Endometrial microvascular endothelial cells (primary cell): ENCODE results near the gene USP11. TPM values are rescaled to one million over a fixed set of nuclear protein-coding genes. Genes with fewer than 3 reads are reported as not detected.
"Not testable (repeated sequence)": the region's sequence is repeated elsewhere in the genome, so short reads cannot be mapped to it uniquely, and the experiment has no call there.

Experiments
- in situ Hi-C: cut with HindIII; loops from 2 replicates; pipeline ENCODE4 v1.10.0; 2017; ENCODE audit warnings: low sequenced_read_pairs, low pct_unique_long_range_greater_than_20kb; ENCODE audit errors: inconsistent ontology term
- total RNA-seq: library from RNA; depleted of rRNA; stranded (reverse); fragments of >200 nt; gene quantifications from one replicate; pipeline ENCODE4 v1.2.3, GENCODE V29; 2015; ENCODE audit errors: inconsistent ontology term

Gene USP11
- total RNA-seq, 1 donor from 2014 or later: 25.9 TPM

DNA sequence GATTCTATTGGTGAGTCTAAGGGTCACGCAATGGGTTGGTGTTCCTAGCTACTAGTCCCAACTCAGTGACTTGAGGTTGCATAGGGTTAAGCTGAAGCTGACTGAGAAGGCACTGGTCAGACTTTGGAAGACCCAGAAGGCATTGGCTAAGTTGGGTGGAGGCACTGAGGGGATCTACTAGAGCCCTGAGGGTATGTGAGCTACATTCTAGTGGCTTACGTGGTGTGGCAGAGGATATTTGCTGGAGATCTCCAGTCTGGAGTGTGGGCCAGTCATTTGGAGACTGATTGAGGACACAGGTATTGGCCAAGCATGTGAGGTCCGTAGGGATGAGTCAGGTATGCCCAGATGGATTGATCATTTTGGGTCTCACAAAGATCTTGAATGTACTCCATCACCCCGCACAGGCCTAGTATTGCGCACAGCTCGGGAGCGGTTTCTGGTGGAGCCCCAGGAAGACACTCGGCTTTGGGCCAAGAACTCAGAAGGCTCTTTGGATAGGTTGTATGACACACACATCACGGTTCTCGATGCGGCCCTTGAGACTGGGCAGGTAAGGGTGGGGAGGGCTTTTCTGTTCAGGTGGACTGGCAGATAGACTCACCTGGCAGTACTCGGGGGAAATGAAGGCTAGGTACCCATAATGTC is 7.2 kb downstream of the USP11 start:
- in situ Hi-C loops: no loop called here

DNA sequence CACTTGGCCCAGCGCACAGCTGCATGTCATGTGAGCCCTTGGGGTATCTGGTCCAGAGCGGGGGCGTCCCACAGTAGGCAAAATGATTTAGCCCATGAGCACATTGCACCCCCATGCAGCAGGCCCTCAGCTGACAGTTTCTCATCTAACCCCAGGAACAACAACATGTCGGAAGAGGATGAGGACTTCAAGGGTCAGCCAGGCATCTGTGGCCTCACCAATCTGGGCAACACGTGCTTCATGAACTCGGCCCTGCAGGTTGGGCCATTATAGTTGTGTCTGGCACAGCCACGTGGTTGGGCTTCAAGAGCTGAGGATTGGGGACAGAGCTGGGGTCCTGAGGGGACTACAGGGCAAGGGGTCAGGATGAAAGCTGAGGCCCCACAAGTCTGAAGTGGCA is 7.8 kb downstream of the USP11 start:
- in situ Hi-C loops: no loop called here

GRCh38 chrX:47241201-47242011 is 8.6 kb downstream of the USP11 start:
- in situ Hi-C loops: no loop called here

GRCh38 chrX:47242321-47242720 is 9.5 kb downstream of the USP11 start:
- in situ Hi-C loops: no loop called here

- in situ Hi-C loops: no loop called here
Observed at GRCh38 chrX:47243351-47243750, 10.5 kb downstream of the USP11 start.

DNA sequence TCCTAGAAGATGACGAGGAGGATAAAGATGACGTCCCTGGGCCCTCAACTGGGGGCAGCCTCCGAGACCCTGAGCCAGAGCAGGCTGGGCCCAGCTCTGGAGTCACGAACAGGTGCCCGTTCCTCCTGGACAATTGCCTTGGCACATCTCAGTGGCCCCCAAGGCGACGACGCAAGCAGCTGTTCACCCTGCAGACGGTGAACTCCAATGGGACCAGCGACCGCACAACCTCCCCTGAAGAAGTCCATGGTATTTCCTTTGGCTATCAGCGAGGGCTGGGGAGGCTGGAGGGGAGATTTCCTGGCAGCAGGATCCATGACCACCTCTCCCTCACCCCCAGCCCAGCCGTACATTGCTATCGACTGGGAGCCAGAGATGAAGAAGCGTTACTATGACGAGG is 11.9 kb downstream of the USP11 start:
- in situ Hi-C loops: no loop called here

DNA sequence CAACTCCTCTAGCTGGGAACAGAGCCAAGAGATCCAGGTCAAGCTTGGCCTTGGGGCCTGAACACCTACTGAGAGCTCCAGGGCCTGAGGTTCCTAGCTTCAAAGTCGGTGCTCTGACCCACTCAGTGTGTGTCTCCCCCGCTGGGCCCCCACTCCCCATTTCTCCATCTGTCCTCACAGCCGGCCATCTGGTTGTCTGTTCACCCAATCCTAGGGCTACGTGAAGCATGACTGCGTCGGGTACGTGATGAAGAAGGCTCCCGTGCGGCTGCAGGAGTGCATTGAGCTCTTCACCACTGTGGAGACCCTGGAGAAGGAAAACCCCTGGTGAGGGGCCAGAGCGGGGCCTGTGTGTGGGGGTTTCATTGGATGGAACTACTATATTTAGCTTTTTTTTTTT is 12.3 kb downstream of the USP11 start:
- in situ Hi-C loops: no loop called here

DNA sequence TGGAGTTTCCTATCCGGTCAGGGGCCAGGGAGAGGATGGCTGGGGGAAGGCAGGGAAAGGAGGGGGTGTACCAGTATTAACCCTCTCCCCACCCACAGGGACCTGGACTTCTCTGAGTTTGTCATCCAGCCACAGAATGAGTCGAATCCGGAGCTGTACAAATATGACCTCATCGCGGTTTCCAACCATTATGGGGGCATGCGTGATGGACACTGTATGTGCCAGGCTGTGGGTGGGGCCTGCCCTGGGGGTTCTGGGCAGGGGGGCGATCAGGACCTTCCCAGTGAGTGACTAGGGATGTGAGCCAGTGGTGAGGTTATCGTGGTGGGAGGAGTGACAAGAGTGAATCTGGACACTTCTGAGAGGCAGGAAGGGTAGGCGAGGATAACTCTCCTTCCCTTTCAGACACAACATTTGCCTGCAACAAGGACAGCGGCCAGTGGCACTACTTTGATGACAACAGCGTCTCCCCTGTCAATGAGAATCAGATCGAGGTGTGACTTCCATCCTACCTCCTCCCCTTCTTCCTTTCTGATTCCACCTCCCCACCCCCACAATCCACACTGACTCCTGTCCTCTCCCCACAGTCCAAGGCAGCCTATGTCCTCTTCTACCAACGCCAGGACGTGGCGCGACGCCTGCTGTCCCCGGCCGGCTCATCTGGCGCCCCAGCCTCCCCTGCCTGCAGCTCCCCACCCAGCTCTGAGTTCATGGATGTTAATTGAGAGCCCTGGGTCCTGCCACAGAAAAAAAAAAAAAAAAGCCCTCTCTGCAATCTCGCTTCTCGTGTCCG is 14.6 kb downstream of the USP11 start:
- in situ Hi-C loops: no loop called here

DNA sequence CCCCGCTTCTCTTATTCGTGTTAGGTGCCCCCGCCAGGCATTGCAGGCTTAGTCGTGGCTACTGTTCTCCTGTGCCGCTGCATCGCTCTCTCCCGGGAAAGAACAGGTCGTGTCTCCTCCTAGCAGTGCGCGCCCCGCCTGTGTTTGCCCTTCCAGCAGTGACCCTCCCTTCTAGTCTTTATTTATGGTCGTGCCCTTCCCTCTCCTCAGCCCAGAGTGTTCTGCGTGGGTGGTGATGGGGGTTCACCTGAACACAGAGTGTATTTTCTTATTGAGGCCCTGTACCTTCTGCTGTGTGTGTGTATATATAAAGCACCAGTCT is 15.2 kb downstream of the USP11 start:
- in situ Hi-C loops: no loop called here

- in situ Hi-C loops: no loop called here
Observed at GRCh38 chrX:47248576-47248975, 15.8 kb downstream of the USP11 start.

DNA sequence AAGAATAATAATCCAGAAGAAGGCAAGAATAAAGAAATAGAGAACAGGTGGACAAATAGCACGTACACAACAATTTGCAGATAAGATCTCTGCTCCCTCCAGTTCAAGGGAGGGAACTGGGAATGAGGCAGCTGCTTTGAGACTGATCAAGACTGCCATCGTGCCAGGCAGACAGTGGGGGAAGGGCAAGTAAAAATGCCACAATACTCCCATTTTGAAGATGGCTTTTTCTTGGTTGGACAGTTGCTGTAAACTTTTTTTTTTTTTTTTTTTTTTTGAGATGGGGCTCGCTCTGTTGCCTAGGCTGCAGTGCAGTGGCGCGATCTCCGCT is 17.2 kb downstream of the USP11 start:
- in situ Hi-C loops: no loop called here

DNA sequence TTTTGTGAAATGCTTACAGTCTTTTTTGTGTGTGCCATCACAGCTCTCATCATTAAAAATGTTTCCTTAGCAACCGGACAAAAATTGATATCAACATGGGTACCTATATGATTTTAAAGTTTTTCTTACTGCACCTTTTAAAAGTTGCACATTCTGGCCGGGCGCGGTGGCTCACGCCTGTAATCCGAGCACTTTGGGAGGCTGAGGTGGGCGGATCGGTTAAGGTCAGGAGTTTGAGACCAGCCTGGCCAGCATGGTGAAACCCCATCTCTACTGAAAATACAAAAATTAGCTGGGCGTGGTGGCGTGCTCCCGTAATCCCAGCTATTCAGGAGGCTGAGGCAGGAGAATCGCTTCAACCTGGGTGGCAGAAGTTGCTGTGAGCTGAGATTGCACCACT is 24.8 kb downstream of the USP11 start:
- in situ Hi-C loops: not testable (repeated sequence)

GRCh38 chrX:47264483-47265173 is 31.8 kb downstream of the USP11 start:
- in situ Hi-C loops: no loop called here

GRCh38 chrX:47266643-47267042 is 33.8 kb downstream of the USP11 start:
- in situ Hi-C loops: no loop called here

- in situ Hi-C loops: no loop called here
Observed at GRCh38 chrX:47272013-47272408, 39.2 kb downstream of the USP11 start.

- in situ Hi-C loops: no loop called here
Observed at GRCh38 chrX:47273011-47273730, 40.4 kb downstream of the USP11 start.

DNA sequence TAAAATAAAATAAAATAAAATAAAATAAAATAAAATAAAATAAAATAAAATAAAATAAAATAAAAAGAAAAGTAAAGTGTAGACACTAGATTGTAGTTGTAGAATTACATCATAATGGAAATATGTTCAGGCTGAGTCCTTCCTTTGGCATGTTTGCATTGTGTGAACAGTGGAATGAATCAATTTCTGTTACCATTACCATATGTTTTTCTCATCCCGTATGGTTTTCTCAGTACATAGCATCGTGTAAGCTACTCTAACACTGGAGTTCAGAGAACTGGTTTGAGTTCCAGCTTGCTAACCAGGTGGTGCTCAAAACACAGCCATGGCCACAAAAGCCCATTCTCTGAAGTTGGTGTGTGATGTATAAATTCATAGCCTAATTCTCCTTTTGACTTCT is 45.9 kb downstream of the USP11 start:
- in situ Hi-C loops: no loop called here

DNA sequence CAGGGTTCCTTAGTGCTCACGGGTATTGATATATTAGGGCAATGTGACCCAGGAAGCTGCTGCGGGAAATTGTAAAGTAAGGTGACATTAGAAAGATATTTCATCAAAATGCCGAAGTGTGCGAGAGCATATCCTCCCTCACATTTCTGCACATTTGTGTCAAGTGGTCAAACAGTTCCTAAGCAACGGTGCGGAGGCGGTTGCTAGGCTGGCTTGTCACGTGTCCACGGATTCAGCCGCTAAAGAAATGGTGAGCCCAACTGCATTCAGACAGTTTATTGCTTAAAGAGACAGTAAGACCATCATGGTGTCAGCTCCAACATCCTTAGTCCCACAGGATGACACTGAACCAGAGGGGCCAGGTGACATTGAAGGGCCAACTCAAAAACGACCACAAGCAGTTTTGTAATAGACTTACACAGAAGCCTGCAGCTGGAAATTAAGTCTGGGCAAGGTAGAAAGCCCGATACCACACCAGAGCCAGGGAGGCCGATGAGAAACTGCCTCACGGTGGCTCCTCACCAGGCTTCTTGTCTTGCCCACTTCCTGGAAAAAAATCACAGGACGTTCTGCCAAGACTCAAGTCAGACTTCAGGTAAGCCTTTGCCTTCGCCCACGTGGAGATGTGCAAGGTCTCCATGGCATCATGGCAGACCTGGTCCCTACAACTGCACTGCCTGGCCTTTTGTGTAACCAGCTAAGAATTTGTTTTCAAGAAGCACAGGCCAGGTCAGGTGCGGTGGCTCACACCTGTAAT is 50.4 kb downstream of the USP11 start:
- in situ Hi-C loops: no loop called here
